Stomach (tissue), 4 donors: ENCODE results near the gene HEPACAM.

Source experiments
- CTCF ChIP-seq, 7 experiments: fragments of 450-650 bp in 4 of 7; fragments of 200-600 bp in 3 of 7; sonication (generic) in 3 of 7; IDR thresholded peaks; one replicate each; pipeline ENCODE4 v1.5.1; 2016 to 2019; ENCODE audit warnings: antibody characterized with exemption in 7 of 7, control low read depth in 2 of 7, mild to moderate bottlenecking in 1 of 7
- EP300 ChIP-seq: sonication (generic); formaldehyde crosslinking; IDR thresholded peaks from one replicate; pipeline ENCODE4 v1.6.1; 2017; ENCODE audit warnings: antibody characterized with exemption
- POLR2A ChIP-seq, 4 donors: fragments of 450-650 bp; IDR thresholded peaks; one replicate each; pipeline ENCODE4 v1.6.1; 2016; ENCODE audit warnings: antibody characterized with exemption in 4 of 4, control low read depth in 2 of 4, mild to moderate bottlenecking in 1 of 4, moderate library complexity in 1 of 4

- peak in 5 of 7 experiments; percentile 41 to 83 (median 64) for TF ChIP-seq CTCF (IDR thresholded peaks at IDR 0.05)
- TF ChIP-seq POLR2A (IDR thresholded peaks at IDR 0.05), result no peak
- no peak for TF ChIP-seq EP300
These were observed 26.2 kb upstream of the HEPACAM start for GRCh38 chr11:124961972-124962609.
